GM20431 (cell line): ENCODE measurements around the gene MSRB3.

Source experiments
- in situ Hi-C: fragments of 300-500 bp; cut with MseI, MboI; formaldehyde crosslinking; loops from one replicate; pipeline ENCODE4 v1.15.0; 2020; ENCODE audit warnings: low sequenced_read_pairs; ENCODE audit not compliant: unreplicated experiment

MSRB3 gene

GRCh38 chr12:65511912-65512311 lies 233.4 kb downstream of the MSRB3 start:
- in situ Hi-C loops, result no loop called here
